Endothelial cell (in vitro differentiated cells): Measurements from ENCODE around the gene PHOSPHO2. TPM values are rescaled to one million over a fixed set of nuclear protein-coding genes. Genes with fewer than 3 reads are reported as not detected.
"Not testable (repeated sequence)": the region's sequence is repeated elsewhere in the genome, so short reads cannot be mapped to it uniquely, and the experiment has no call there.

Experiments
- DNase-seq: peaks from one replicate; pipeline ENCODE4 v3.0.0; 2021; ENCODE audit warnings: low spot score
- H3K27ac Mint-ChIP-seq: one replicate; pipeline ENCODE4 v1.8.0; 2021; ENCODE audit warnings: mixed read lengths, inconsistent platforms; ENCODE audit not compliant: unreplicated experiment
- H3K27me3 Mint-ChIP-seq: one replicate; pipeline ENCODE4 v1.8.0; 2021; ENCODE audit warnings: mild to moderate bottlenecking, moderate library complexity, mixed read lengths, inconsistent platforms; ENCODE audit not compliant: unreplicated experiment
- H3K36me3 Mint-ChIP-seq: one replicate; pipeline ENCODE4 v1.8.0; 2021; ENCODE audit warnings: mild to moderate bottlenecking, low read depth, mixed read lengths, inconsistent platforms; ENCODE audit not compliant: unreplicated experiment
- H3K4me1 Mint-ChIP-seq: one replicate; pipeline ENCODE4 v1.8.0; 2021; ENCODE audit warnings: mild to moderate bottlenecking, mixed read lengths, inconsistent platforms; ENCODE audit not compliant: unreplicated experiment
- H3K4me3 Mint-ChIP-seq: one replicate; pipeline ENCODE4 v1.8.0; 2021; ENCODE audit warnings: mild to moderate bottlenecking, mixed read lengths, inconsistent platforms; ENCODE audit not compliant: unreplicated experiment
- H3K9me3 Mint-ChIP-seq: one replicate; pipeline ENCODE4 v1.8.0; 2021; ENCODE audit warnings: mixed read lengths, inconsistent platforms; ENCODE audit not compliant: unreplicated experiment
- total RNA-seq: library from RNA; stranded (reverse); fragmentation: NEBNext Ultra II Directional; extraction: Animal tissue kit (Norgen Biotek cat#: 25700); gene quantifications from one replicate; pipeline ENCODE4 v1.2.1, GENCODE V29; 2021; ENCODE audit not compliant: unreplicated experiment
- TF ChIP-seq, protein P1 (sequence below): fragments of 200-600 bp; sonication (generic); IDR thresholded peaks from one replicate; pipeline ENCODE4 v1.5.0; 2021; ENCODE audit warnings: antibody characterized with exemption; ENCODE audit not compliant: unreplicated experiment

PHOSPHO2 gene
- total RNA-seq, 1 donor from 2014 or later, result 10.5 TPM

DNA sequence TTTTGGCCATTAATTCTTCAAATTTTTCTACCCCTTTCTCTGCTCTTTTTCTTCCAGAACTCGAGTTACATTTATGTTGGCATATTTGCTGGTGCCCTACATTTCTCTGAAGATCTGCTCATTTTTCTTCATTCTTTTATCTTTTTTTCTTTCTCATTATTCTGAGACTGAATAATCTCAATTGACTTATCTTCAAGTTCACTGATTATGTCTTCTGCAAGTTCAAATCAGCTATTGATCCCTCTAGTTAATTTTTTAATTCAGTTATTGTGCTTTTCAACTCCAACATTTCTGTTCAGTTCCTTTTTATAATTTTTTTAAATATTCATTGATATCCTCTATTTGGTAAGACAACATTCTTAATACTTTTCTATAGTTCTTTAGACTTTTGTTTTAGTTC is 3.3 kb upstream of the PHOSPHO2 start:
- Mint-ChIP-seq H3K36me3 (peaks cover 20% of the 10 kb centered on the region), H3K4me3 (no peak overlapping the region), H3K9me3 (peaks cover 7% of the 10 kb centered on the region), H3K27me3 (peaks cover 11% of the 10 kb centered on the region), H3K4me1 (peaks cover 17% of the 10 kb centered on the region), H3K27ac (no peak overlapping the region)
- DNase-seq, result no peak
- TF ChIP-seq, protein P1, sequence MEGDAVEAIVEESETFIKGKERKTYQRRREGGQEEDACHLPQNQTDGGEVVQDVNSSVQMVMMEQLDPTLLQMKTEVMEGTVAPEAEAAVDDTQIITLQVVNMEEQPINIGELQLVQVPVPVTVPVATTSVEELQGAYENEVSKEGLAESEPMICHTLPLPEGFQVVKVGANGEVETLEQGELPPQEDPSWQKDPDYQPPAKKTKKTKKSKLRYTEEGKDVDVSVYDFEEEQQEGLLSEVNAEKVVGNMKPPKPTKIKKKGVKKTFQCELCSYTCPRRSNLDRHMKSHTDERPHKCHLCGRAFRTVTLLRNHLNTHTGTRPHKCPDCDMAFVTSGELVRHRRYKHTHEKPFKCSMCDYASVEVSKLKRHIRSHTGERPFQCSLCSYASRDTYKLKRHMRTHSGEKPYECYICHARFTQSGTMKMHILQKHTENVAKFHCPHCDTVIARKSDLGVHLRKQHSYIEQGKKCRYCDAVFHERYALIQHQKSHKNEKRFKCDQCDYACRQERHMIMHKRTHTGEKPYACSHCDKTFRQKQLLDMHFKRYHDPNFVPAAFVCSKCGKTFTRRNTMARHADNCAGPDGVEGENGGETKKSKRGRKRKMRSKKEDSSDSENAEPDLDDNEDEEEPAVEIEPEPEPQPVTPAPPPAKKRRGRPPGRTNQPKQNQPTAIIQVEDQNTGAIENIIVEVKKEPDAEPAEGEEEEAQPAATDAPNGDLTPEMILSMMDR, result no peak

DNA sequence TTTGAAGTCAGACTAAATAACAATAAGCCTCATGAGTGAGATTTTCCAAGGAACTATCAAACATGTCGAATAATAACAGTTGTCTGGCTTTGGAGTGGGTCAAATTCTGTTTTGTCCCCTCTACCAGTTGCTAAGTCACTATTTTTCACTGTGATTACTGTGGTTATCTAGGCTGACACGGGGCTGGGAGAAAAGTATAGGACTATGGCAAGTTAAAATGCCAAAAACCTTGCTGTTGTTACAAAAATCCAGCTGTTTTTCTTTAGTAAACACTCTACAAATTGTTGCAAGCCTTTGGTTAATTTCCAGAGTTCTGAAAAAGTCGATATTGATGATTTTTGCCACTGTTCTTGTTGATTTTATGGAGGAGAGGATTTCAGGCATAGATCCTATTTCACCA is 1.6 kb upstream of the PHOSPHO2 start:
- no peak overlapping the region for H3K4me3 Mint-ChIP-seq
- H3K9me3 Mint-ChIP-seq, result peaks cover 7% of the 10 kb centered on the region
- TF ChIP-seq, protein P1, result no peak
- peaks cover 14% of the 10 kb centered on the region for H3K36me3 Mint-ChIP-seq
- H3K27me3 Mint-ChIP-seq, result peaks cover 10% of the 10 kb centered on the region
- peaks cover 18% of the 10 kb centered on the region for H3K4me1 Mint-ChIP-seq
- no peak for DNase-seq
- H3K27ac Mint-ChIP-seq, result peak overlapping the region; percentile 48

DNA sequence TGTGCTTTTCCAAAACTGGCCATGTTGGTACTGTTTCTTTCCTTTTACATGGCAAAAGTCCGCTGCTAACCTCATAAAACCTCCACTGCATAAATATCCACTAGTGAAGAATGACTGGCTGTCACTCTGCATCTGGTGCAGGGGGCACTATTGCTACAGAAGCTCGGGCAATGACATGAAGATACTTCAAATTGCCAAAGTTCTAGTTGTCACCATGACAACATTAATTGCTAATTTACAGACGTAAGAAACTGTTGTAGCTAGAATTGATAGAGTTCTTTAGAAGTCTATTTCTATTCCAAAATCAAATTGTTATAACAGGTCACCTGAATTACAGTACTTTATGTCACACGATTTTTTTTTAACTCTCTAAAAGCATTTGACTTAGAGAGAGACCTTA is 909 bp upstream of the PHOSPHO2 start:
- no peak for DNase-seq
- H3K36me3 Mint-ChIP-seq, result peaks cover 10% of the 10 kb centered on the region
- peaks cover 10% of the 10 kb centered on the region for H3K27me3 Mint-ChIP-seq
- peak overlapping the region; percentile 97 for H3K27ac Mint-ChIP-seq
- peaks cover 18% of the 10 kb centered on the region for H3K4me1 Mint-ChIP-seq
- peaks cover 6% of the 10 kb centered on the region for H3K9me3 Mint-ChIP-seq
- peak overlapping the region; percentile 94 for H3K4me3 Mint-ChIP-seq
- TF ChIP-seq, protein P1, result no peak

DNA sequence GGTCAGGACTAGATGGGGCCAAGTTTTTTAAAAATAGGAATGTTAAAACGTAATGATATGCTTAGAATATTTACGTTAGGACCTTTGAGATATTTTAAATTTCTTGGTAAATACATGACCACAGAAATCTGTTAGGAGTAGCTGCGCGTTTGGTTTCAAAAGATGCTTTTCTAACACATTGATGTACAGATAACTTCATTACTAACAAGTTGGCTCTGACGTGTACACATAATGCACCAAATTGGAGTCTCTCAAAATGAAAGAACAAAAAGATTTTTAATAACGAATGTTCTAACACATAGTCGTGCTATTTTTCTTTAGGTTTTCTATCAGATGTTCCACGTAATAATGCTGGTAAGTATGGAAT is 608 bp downstream of the PHOSPHO2 start:
- TF ChIP-seq, protein P1, result no peak
- Mint-ChIP-seq H3K4me3 (peak overlapping the region; percentile 94), H3K4me1 (peaks cover 18% of the 10 kb centered on the region), H3K27me3 (peaks cover 10% of the 10 kb centered on the region), H3K27ac (peak overlapping the region; percentile 90), H3K9me3 (no peaks in the 10 kb centered on the region), H3K36me3 (peaks cover 5% of the 10 kb centered on the region)
- DNase-seq, result no peak

DNA sequence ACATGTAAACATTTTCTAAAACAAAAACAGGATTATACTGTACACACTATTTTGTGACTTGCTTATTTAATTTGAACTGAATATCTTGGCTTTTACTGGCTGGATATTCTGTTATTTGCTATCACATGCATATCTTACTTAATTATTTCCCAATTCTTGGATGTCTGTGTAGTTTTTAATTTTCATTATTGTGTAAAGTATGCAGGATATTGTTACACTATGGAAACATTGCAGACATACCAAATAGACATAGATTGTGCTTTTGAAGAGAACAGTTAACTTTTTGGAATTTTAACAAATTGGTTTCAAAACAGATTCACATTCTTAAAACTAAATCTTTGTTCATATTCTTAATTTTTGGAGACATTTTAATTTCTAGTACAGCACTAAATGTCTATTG is 2.1 kb downstream of the PHOSPHO2 start:
- H3K27me3 Mint-ChIP-seq, result peaks cover 10% of the 10 kb centered on the region
- no peak overlapping the region for H3K27ac Mint-ChIP-seq
- H3K4me3 Mint-ChIP-seq, result no peak overlapping the region

DNA sequence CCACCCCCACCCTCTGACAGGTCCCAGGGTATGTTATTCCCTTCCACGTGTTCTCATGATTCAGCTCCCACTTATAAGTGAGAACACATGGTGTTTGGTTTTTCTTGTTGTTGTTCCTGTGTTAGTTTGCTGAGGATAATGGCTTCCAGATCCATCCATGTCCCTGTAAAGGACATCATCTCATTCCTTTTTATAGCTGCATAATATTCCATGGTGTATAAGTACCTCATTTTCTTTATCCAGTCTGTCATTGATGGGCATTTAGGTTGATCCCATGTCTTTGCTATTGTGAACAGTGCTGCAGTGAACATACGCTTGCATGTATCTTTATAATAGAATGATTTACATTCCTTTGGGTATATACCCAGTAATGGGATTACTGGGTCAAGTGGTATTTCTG is 4.9 kb downstream of the PHOSPHO2 start:
- not testable (repeated sequence) for DNase-seq, H3K27me3 Mint-ChIP-seq, H3K9me3 Mint-ChIP-seq, H3K27ac Mint-ChIP-seq, H3K4me1 Mint-ChIP-seq, H3K36me3 Mint-ChIP-seq, H3K4me3 Mint-ChIP-seq

More for the DNA sequence above, 2.1 kb downstream of the PHOSPHO2 start:
- DNase-seq, result no peak
- Mint-ChIP-seq H3K9me3 (no peaks in the 10 kb centered on the region), H3K4me1 (peaks cover 18% of the 10 kb centered on the region), H3K36me3 (peaks cover 5% of the 10 kb centered on the region)
- TF ChIP-seq, protein P1, result no peak
